ENCODE data around the gene GLI2. TPM values are rescaled to one million over a fixed set of nuclear protein-coding genes. Genes with fewer than 3 reads are reported as not detected.

The GLI2 gene
- not detected for total RNA-seq

DNA sequence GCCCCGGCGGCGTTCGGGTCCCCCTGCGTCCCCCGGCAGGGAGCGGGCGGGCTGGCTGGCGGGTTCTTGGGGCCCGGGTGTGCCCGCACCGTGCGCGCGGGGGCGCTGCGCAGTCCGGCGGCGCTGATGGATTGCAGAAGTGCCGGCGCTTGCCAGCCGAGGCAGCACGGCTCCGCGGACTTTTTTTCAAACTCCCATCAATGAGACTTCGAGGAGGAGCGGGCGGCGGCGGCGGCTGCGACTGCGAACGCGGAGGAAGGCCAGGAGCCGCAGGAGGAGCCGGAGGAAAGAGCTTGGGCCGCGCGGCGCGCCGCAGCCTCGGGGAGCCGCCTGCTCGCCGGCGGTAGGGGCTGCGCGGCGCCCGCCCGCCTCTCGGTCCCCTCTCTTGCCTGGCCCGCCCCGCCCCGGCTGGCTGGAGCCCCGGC, at the start of gene GLI2:
TSS of gene GLI2 (plus strand) at position 123 of the 425 bp plus-strand sequence. CDS start 61,453 bp downstream, outside the sequence.
- ChIA-PET CTCF (interaction anchor here (0.5 kb wide), 1 partner anchor 1033 kb away, joined by 3 read pairs; no protein-coding TSS in a partner anchor), POLR2A (interaction anchor here (1.5 kb wide), 1 partner anchor 339 kb away, joined by 3 read pairs; no protein-coding TSS in a partner anchor)
- ATAC-seq (peak; percentile 87), DNase-seq (peak; percentile 74)
- peaks cover 64% of the 10 kb centered on the region for H3K27me3 Mint-ChIP-seq
- no peaks in the 10 kb centered on the region for H3K9me3 Mint-ChIP-seq (ENCODE audit: low read depth)
- H3K36me3 Mint-ChIP-seq (ENCODE audit: low read depth): no peaks in the 10 kb centered on the region
- peak within 1 kb of the TSS; percentile 40 for H3K4me3 Mint-ChIP-seq
- intact Hi-C loops (cut with DNase I, micrococcal nuclease): loop anchor here in 1 of 2 experiments (2.0 to 5.0 kb wide), 2 partner anchors 335 to 388 kb away; partner anchors contain the start of gene INHBB
- peaks cover 6% of the 10 kb centered on the region for H3K4me1 Mint-ChIP-seq
- no peak within 1 kb of the TSS for H3K27ac Mint-ChIP-seq

DNA sequence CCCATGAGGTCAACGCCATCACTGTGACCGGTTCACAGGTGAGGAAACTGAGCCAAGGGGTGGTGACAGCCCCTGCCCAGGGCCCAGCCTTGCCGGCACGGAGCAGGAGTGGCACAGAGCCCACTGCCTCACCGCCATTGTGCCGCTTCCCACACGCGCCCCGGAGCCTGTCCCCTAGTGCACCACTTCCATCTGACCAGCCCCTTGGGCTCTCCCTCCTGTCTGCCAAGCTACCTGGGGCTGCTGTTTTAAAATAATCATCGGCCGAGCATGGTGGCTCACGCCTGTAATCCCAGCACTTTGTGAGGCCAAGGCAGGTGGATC, 49.7 kb upstream of the GLI2 start:
- Mint-ChIP-seq H3K4me1 (no peaks in the 10 kb centered on the region), H3K4me3 (no peak overlapping the region), H3K9me3 (ENCODE audit: low read depth) (no peaks in the 10 kb centered on the region), H3K27me3 (peaks cover 10% of the 10 kb centered on the region), H3K36me3 (ENCODE audit: low read depth) (no peaks in the 10 kb centered on the region), H3K27ac (no peak overlapping the region)
- no peak for DNase-seq
- ATAC-seq: no peak
- intact Hi-C loops (cut with DNase I, micrococcal nuclease): loop anchor here in 1 of 2 experiments (10.0 kb wide), 1 partner anchor 481 kb away; no protein-coding TSS in a partner anchor
- ChIA-PET CTCF (interaction anchor here (0.6 to 2.3 kb wide), 3 partner anchors 8 to 1199 kb away, joined by 3 to 9 read pairs (median 6); no protein-coding TSS in a partner anchor), POLR2A (no interaction called here)

DNA sequence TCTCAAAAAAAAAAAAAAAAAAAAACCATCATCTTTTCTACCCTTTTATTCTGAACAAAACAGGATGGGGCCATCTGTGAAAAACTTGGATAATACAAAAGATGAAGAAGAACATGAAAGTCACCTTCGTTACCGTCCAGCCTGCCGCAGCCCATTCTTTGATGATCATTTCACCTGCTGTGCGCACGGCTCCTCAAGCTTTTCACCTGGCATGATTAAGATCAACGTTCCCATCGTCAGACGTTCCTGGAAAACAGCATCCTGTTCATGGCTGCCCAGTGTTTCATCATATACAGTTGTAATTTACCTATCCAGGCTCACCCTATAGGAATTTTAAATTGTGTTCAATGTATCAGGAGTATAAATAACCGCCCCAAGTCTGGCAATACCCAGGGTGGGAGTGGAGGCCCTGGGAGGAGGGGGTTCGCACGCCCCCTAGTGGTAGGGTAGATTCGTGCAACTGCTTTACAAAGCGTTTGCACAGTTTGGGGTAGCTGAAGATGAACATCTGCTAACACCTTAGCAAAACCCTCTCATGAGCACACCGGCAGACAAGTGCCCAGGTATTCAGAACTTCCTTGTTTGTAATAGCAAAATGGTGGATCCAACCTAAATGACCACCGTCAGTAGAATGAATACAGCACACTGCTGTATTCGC, 49.0 kb upstream of the GLI2 start:
- Mint-ChIP-seq H3K9me3 (ENCODE audit: low read depth) (no peaks in the 10 kb centered on the region), H3K4me1 (no peaks in the 10 kb centered on the region), H3K4me3 (no peak overlapping the region), H3K27me3 (peaks cover 10% of the 10 kb centered on the region), H3K36me3 (ENCODE audit: low read depth) (no peaks in the 10 kb centered on the region), H3K27ac (no peak overlapping the region)
- ATAC-seq: no peak
- intact Hi-C loops (cut with DNase I, micrococcal nuclease): loop anchor here in 1 of 2 experiments (10.0 kb wide), 1 partner anchor 482 kb away; no protein-coding TSS in a partner anchor
- DNase-seq: peak; percentile 38
- POLR2A ChIA-PET: no interaction called here
- CTCF ChIA-PET: interaction anchor here (0.6 to 2.3 kb wide), 3 partner anchors 9 to 1199 kb away, joined by 3 to 9 read pairs (median 3); no protein-coding TSS in a partner anchor

DNA sequence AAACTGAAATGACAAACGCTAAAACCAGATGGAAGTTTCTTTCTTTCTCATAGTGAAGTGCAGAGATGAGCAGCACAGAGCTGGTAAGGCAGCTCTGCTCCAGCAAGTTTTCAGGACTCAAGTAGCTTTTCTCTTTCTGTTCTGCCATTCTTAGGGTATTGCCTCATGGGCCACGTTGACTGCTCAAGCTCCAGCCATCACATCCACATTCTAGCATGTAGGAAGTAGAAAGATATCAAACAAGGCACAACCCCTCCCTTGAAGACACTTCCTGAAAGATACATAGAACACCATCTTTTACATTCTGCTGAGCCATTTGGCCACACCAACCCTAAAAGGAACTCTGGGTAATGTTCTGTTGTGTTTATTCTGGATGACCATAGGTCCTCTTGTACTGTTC, 48.5 kb upstream of the GLI2 start:
- H3K4me1 Mint-ChIP-seq: no peaks in the 10 kb centered on the region
- H3K4me3 Mint-ChIP-seq: no peak overlapping the region
- no peak for ATAC-seq
- H3K36me3 Mint-ChIP-seq (ENCODE audit: low read depth): no peaks in the 10 kb centered on the region
- H3K9me3 Mint-ChIP-seq (ENCODE audit: low read depth): no peaks in the 10 kb centered on the region
- no peak overlapping the region for H3K27ac Mint-ChIP-seq
- intact Hi-C loops (cut with DNase I, micrococcal nuclease): loop anchor here in 1 of 2 experiments (10.0 kb wide), 1 partner anchor 482 kb away; no protein-coding TSS in a partner anchor
- CTCF ChIA-PET: interaction anchor here (0.7 to 2.3 kb wide), 3 partner anchors 10 to 1046 kb away, joined by 3 to 9 read pairs (median 4); no protein-coding TSS in a partner anchor
- no peak for DNase-seq
- peaks cover 10% of the 10 kb centered on the region for H3K27me3 Mint-ChIP-seq
- POLR2A ChIA-PET: no interaction called here

DNA sequence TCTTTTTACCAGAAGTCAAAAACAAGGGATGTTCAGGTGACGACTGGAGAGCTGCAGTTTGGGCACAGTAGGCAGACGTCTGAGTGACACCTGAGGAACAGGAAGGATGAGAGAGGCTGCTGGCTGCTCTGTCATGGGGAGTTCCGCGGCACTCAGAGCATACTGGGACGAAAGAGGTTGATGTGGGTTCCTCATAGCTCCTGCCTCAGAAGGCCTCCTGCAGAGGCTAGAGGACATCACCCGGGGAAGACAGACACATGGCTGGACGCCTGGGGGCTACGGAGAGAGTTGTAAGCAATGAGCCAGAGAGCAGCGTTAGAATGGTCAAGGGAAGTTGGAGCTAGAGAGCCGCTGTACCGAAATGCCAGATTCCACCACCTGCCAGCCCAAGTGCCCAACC, 45.1 kb upstream of the GLI2 start:
- Mint-ChIP-seq H3K4me1 (peaks cover 2% of the 10 kb centered on the region), H3K36me3 (ENCODE audit: low read depth) (no peaks in the 10 kb centered on the region), H3K4me3 (no peak overlapping the region), H3K9me3 (ENCODE audit: low read depth) (no peaks in the 10 kb centered on the region), H3K27me3 (peaks cover 23% of the 10 kb centered on the region), H3K27ac (no peak overlapping the region)
- ChIA-PET CTCF (interaction anchor here (1.3 to 2.4 kb wide), 2 partner anchors 10 to 390 kb away, joined by 6 to 12 read pairs; no protein-coding TSS in a partner anchor), POLR2A (no interaction called here)
- ATAC-seq: no peak
- no peak for DNase-seq
- intact Hi-C loops (cut with DNase I, micrococcal nuclease): loop anchor here in 1 of 2 experiments (10.0 kb wide), 1 partner anchor 264 kb away; no protein-coding TSS in a partner anchor

DNA sequence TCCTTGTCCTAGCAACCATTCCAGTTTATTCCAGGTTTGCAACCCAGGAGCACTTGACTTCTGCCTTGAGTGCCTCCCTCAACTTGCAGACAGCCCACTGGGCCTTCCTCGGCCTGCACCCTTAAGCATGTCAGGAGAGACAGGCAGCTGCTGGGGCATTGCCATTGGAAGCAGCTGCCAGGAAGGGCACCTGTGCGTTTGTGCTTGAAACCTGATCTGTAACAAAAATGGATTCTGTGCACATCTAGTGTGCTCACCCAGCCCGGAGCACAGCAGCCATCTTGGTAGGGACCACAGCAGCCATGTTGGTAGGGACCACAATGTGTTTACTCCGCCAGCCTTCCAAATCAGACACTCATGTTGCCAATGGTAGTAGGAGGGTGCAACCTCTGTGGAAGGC, 44.3 kb upstream of the GLI2 start:
- intact Hi-C loops (cut with DNase I, micrococcal nuclease): loop anchor here in 1 of 2 experiments (10.0 kb wide), 1 partner anchor 263 kb away; no protein-coding TSS in a partner anchor
- ChIA-PET CTCF (no interaction called here), POLR2A (no interaction called here)
- Mint-ChIP-seq H3K36me3 (ENCODE audit: low read depth) (no peaks in the 10 kb centered on the region), H3K4me3 (no peak overlapping the region), H3K9me3 (ENCODE audit: low read depth) (no peaks in the 10 kb centered on the region), H3K4me1 (peaks cover 5% of the 10 kb centered on the region), H3K27ac (no peak overlapping the region), H3K27me3 (peaks cover 28% of the 10 kb centered on the region)
- no peak for DNase-seq
- no peak for ATAC-seq

DNA sequence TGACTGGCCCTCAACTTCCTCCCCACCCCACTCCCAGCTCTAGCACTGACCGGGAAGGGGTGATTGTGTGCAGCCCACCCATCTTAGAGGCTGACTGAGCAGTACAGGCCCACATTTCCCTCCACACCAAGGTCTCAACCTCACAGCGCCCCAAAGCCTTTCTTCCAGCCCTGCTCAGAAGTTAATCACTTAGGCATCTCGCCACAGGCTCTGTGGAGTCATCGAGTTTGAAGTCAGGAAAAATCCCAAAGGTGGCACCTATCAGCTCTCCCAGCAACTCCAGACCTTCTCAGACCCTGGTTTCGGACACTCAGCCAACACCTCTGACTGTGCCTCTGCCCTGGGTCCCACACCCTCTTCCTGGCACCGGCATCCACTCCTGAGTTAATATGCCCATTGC, 43.0 kb upstream of the GLI2 start:
- Mint-ChIP-seq H3K36me3 (ENCODE audit: low read depth) (no peaks in the 10 kb centered on the region), H3K27ac (no peak overlapping the region), H3K9me3 (ENCODE audit: low read depth) (no peaks in the 10 kb centered on the region), H3K4me1 (peaks cover 5% of the 10 kb centered on the region), H3K4me3 (no peak overlapping the region), H3K27me3 (peaks cover 35% of the 10 kb centered on the region)
- DNase-seq (no peak), ATAC-seq (no peak)
- intact Hi-C loops (cut with DNase I, micrococcal nuclease): loop anchor here in 1 of 2 experiments (10.0 kb wide), 1 partner anchor 262 kb away; no protein-coding TSS in a partner anchor
- CTCF ChIA-PET: interaction anchor here (0.6 to 0.7 kb wide), 2 partner anchors 275 to 307 kb away, joined by 3 read pairs; no protein-coding TSS in a partner anchor
- POLR2A ChIA-PET: no interaction called here

DNA sequence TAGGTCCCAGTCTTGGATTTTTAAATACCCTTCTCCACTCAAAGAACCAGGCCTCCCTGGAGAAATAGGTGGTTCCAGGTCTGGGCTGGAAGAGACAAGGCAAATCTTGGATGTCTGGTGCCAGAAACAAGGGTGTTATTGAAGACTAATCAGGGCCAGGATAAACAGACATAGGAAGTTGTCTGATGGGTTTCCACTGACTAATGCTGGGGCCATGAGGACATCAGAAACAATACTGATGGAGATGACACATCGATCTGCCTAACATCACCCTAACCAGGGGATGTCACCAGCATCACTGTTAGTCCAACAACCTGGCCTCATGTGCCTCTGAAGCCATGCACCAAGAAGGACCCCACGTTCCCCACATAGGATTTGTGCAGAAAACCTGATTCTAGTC, 42.5 kb upstream of the GLI2 start:
- Mint-ChIP-seq H3K36me3 (ENCODE audit: low read depth) (no peaks in the 10 kb centered on the region), H3K9me3 (ENCODE audit: low read depth) (no peaks in the 10 kb centered on the region), H3K27ac (no peak overlapping the region), H3K4me1 (peaks cover 5% of the 10 kb centered on the region), H3K27me3 (peaks cover 35% of the 10 kb centered on the region), H3K4me3 (no peak overlapping the region)
- POLR2A ChIA-PET: no interaction called here
- no peak for DNase-seq
- CTCF ChIA-PET: interaction anchor here (0.6 to 1.5 kb wide), 4 partner anchors 13 to 387 kb away, joined by 3 to 5 read pairs (median 4); no protein-coding TSS in a partner anchor
- ATAC-seq: no peak
- intact Hi-C loops (cut with DNase I, micrococcal nuclease): loop anchor here in 1 of 2 experiments (10.0 kb wide), 1 partner anchor 262 kb away; no protein-coding TSS in a partner anchor

DNA sequence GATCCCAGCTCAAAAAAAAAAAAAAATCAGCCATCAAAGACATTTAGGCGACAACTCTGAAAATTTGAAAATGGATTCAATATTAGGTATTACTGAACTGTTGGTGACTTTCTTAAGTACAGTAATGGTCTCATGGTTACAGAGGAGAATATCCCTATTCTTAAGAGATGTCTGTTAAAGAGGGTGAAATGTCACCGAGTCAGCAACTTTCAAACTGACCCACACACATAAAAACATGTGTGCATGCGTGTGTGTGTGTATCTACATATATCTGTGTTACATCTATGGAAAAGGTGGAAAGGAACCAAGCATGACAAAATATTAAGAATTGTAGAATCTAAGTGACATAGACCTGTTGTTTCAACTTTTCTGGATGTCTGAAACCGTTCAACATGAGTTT, 41.6 kb upstream of the GLI2 start:
- no peak for ATAC-seq
- DNase-seq: no peak
- intact Hi-C loops (cut with DNase I, micrococcal nuclease): loop anchor here in 1 of 2 experiments (10.0 kb wide), 1 partner anchor 261 kb away; no protein-coding TSS in a partner anchor
- no peak overlapping the region for H3K4me3 Mint-ChIP-seq
- peaks cover 5% of the 10 kb centered on the region for H3K4me1 Mint-ChIP-seq
- ChIA-PET POLR2A (no interaction called here), CTCF (interaction anchor here (0.6 to 1.5 kb wide), 3 partner anchors 13 to 386 kb away, joined by 3 to 5 read pairs (median 5); no protein-coding TSS in a partner anchor)
- no peaks in the 10 kb centered on the region for H3K36me3 Mint-ChIP-seq (ENCODE audit: low read depth)
- H3K9me3 Mint-ChIP-seq (ENCODE audit: low read depth): no peaks in the 10 kb centered on the region
- H3K27me3 Mint-ChIP-seq: peaks cover 36% of the 10 kb centered on the region
- no peak overlapping the region for H3K27ac Mint-ChIP-seq

DNA sequence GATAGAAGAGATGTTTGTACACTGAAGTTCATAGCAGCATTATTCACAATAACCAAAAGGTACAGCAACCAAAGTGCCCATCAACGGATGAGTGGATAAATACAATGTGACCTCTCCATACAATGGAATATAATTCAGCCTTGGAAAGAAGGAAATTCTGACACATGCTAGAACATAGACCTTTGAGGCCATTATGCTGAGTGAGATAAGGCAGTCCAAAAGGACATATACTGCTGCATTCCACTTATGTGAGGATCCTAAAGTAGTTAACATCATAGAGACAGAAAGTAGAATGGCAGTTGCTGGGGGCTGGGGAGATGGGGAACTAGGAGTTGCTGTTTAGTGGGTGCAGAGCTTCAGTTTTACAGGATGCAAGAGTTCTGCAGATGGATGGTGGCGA, 38.2 kb upstream of the GLI2 start:
- Mint-ChIP-seq H3K36me3 (ENCODE audit: low read depth) (no peaks in the 10 kb centered on the region), H3K27me3 (peaks cover 34% of the 10 kb centered on the region), H3K4me1 (peaks cover 5% of the 10 kb centered on the region), H3K27ac (no peak overlapping the region), H3K4me3 (no peak overlapping the region), H3K9me3 (ENCODE audit: low read depth) (no peaks in the 10 kb centered on the region)
- CTCF ChIA-PET: no interaction called here
- POLR2A ChIA-PET: interaction anchor here (0.7 kb wide), 1 partner anchor 377 kb away, joined by 4 read pairs; no protein-coding TSS in a partner anchor
- no peak for DNase-seq
- ATAC-seq: no peak
- intact Hi-C loops (cut with DNase I, micrococcal nuclease): loop anchor here in 1 of 2 experiments (10.0 kb wide), 1 partner anchor 257 kb away; no protein-coding TSS in a partner anchor

DNA sequence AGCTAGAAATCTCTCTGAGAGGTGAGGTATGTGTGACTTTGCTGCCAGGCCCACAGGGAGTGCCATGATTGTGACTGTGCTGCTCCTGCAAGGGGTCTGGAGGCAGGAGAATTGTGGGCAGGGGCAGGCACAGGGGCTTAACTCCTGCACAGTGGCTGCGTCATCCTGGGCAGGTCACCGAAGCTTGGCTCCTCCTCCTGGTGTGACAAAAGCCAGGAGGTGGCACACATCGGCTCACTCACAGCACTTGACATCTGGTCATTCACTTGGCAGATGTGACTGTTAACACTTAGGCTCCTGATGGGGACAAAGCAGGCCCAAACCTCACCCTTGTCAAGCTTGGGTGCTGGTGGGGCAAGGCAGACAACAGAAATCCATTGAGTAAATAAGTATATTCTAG, 36.4 kb upstream of the GLI2 start:
- Mint-ChIP-seq H3K36me3 (ENCODE audit: low read depth) (no peaks in the 10 kb centered on the region), H3K27ac (no peak overlapping the region), H3K4me3 (no peak overlapping the region), H3K27me3 (peaks cover 21% of the 10 kb centered on the region), H3K9me3 (ENCODE audit: low read depth) (no peaks in the 10 kb centered on the region), H3K4me1 (peaks cover 5% of the 10 kb centered on the region)
- POLR2A ChIA-PET: interaction anchor here (0.9 kb wide), 1 partner anchor 12 kb away, joined by 3 read pairs; no protein-coding TSS in a partner anchor
- intact Hi-C loops (cut with DNase I, micrococcal nuclease): loop anchor here in 1 of 2 experiments (10.0 kb wide), 1 partner anchor 256 kb away; no protein-coding TSS in a partner anchor
- CTCF ChIA-PET: interaction anchor here (0.5 to 0.9 kb wide), 3 partner anchors 39 to 380 kb away, joined by 3 to 4 read pairs (median 3); no protein-coding TSS in a partner anchor
- ATAC-seq (no peak), DNase-seq (no peak)
